RWPE1 (cell line): ENCODE data around the gene RBCK1.
"Not testable (repeated sequence)": the region's sequence is repeated elsewhere in the genome, so short reads cannot be mapped to it uniquely, and the experiment has no call there.

Experiments used
- CTCF ChIA-PET: fragments of 350-600 bp; sonication (Branson Sonifier 250); formaldehyde crosslinking; extraction: SDS; loops from one replicate; lab custom pipeline; 2021; lab: Yijun Ruan, JAX
- POLR2A ChIA-PET: fragments of 400-600 bp; formaldehyde crosslinking; extraction: SDS; loops from one replicate; lab custom pipeline; 2020; ENCODE audit warnings: antibody characterized with exemption; ENCODE audit not compliant: low non-redundant PET; lab: Yijun Ruan, JAX
- DNase-seq: peaks from one replicate; pipeline ENCODE4 v3.0.0; 2012; ENCODE audit warnings: low spot score
- H3K27ac ChIP-seq: fragments of 450-650 bp; 2 replicates; pipeline ENCODE4 v1.5.1; 2017
- CTCF ChIP-seq: fragments of 450-650 bp; conservative IDR thresholded peaks from 2 replicates; pipeline ENCODE4 v1.5.1; 2017; ENCODE audit warnings: low read depth, mild to moderate bottlenecking

The RBCK1 gene

GRCh38 chr20:387520-387919 lies 20.6 kb upstream of the RBCK1 start:
- ChIA-PET POLR2A (no interaction called here), CTCF (no interaction called here)
- DNase-seq, result no peak
- no peak for TF ChIP-seq CTCF
- peak overlapping the region; percentile 67; the same call in 1 of the 2 replicates for H3K27ac ChIP-seq

- POLR2A ChIA-PET, result no interaction called here
Observed at GRCh38 chr20:388034-388994, 19.8 kb upstream of the RBCK1 start.

GRCh38 chr20:389220-389619 lies 18.9 kb upstream of the RBCK1 start:
- POLR2A ChIA-PET, result no interaction called here
- CTCF ChIA-PET, result interaction anchor here (1.3 kb wide), 1 partner anchor 35 kb away, joined by 3 read pairs; no protein-coding TSS in a partner anchor
- H3K27ac ChIP-seq, result peak overlapping the region; percentile 67

More at GRCh38 chr20:388034-388994, 19.8 kb upstream of the RBCK1 start:
- TF ChIP-seq CTCF, result no peak
- peak overlapping the region; percentile 67; the same call in 1 of the 2 replicates for H3K27ac ChIP-seq
- CTCF ChIA-PET, result interaction anchor here (1.3 kb wide), 1 partner anchor 34 kb away, joined by 3 read pairs; no protein-coding TSS in a partner anchor
- no peak for DNase-seq

GRCh38 chr20:391041-391711 lies 16.9 kb upstream of the RBCK1 start:
- ChIA-PET CTCF (interaction anchor here (0.7 to 1.0 kb wide), 2 partner anchors 21 to 36 kb away, joined by 3 to 5 read pairs; no protein-coding TSS in a partner anchor), POLR2A (interaction anchor here (0.5 kb wide), 1 partner anchor 34 kb away, joined by 9 read pairs; no protein-coding TSS in a partner anchor)
- DNase-seq, result no peak
- H3K27ac ChIP-seq, result peak overlapping the region; percentile 67
- no peak for TF ChIP-seq CTCF

More at GRCh38 chr20:389220-389619, 18.9 kb upstream of the RBCK1 start:
- no peak for TF ChIP-seq CTCF
- no peak for DNase-seq

GRCh38 chr20:393296-393695 lies 14.8 kb upstream of the RBCK1 start:
- CTCF ChIA-PET, result interaction anchor here (0.7 kb wide), 1 partner anchor 14 kb away, joined by 3 read pairs; no protein-coding TSS in a partner anchor
- DNase-seq, POLR2A ChIA-PET: not testable (repeated sequence)
- H3K27ac ChIP-seq, result peak overlapping the region; percentile 51

GRCh38 chr20:396252-396618 lies 11.9 kb upstream of the RBCK1 start:
- ChIA-PET CTCF (no interaction called here), POLR2A (interaction anchor here (1.0 kb wide), 1 partner anchor 33 kb away, joined by 4 read pairs; no protein-coding TSS in a partner anchor)
- no peak for TF ChIP-seq CTCF
- no peak for DNase-seq
- H3K27ac ChIP-seq, result peak overlapping the region; percentile 81
